SIG-M5 treated with dmso at 0.1 percent for 504 hours (cell line): ENCODE measurements around the gene FAM227A.
"Not testable (repeated sequence)": the region's sequence is repeated elsewhere in the genome, so short reads cannot be mapped to it uniquely, and the experiment has no call there.

Source experiments
- DNase-seq: peaks from one replicate; lab custom pipeline; 2025; ENCODE audit not compliant: unreplicated experiment; lab: John Stamatoyannopoulos, UW

FAM227A gene

DNA sequence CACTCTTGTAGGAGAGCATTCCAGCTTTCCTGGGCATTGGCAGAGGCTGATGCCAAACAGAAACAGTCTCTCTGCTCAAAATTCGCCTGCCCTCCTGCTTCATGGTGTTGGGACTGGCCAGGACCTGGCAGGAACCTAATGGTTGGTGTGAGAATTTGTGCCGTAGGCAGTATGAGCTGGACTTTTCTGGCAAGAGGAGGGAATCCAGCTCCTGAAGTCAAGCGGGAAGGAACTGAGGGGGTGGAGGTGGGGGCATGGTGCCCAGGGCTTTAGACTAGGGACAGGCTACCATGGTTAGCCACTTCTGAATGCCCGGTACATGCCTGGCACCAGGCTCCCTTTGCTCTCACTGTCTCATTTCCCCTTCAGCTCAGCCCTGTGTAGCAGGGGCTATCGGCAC is 18.7 kb upstream of the FAM227A start:
- no peak for DNase-seq

DNA sequence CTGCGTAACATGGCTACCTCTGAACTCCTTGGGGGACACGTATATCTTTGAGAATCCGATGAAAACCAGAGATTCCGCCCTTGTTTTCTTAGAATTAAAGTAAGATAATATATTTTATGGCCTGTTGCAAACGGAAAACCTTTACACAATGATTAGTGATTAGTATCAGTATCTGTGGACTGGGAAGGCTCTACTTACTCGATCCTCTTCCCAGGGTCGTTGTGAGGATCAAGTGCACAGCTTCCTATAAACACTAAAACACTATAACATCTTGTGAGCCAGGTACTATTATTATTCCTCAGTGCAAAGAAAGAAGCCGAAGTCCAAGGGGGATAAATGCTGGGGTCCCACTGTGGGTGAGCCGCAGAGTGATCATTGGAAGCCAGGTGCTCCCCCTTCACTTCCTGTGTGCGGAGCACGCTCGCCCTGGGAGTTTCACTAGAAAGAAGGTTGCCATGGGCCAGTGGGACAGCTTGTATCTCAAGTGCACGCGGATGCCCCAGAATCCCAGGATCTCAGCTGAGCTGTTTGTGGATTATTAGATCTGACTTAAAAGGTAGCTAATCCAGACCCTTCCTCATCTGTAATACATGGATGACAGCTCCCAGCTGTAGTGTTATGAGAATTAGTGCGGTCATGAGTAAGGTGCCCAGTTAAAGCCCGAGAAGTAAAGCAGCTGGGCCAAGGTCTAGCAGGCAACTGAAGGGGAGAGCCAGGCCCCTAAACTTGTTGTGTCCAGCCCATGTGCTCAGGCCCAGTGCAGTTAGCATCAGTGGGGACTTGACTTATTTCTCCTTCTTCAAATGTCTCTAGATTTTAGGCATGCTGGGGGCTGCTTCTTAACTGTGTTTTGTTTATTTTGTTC is 1.1 kb upstream of the FAM227A start:
- DNase-seq = peak; percentile 30

- DNase-seq = peak; percentile 7
These were observed 505 bp downstream of the FAM227A start for GRCh38 chr22:38655519-38656255.

- DNase-seq = no peak
These were observed 2.5 kb downstream of the FAM227A start for GRCh38 chr22:38653741-38654140.

DNA sequence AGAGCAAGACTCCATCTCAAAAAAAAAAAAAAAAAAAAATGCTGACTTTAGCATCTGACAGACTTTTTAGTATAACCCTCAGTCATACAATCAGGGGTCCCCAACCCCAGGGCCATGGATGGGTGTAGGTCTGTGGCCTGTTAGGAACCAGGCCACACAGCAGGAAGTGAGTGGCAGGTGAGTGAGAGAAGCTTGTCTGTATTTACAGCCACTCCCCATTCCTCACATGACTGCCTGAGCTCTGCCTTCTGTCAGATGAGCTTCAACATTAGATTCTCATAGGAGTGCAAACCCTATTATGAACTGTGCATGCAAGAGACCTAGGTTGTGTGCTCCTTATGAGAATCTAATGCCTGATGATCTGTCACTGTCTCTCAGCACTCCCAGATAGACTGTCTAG is 3.3 kb downstream of the FAM227A start:
- no peak for DNase-seq

- no peak for DNase-seq
These were observed 6.2 kb downstream of the FAM227A start for GRCh38 chr22:38649841-38650522.

DNA sequence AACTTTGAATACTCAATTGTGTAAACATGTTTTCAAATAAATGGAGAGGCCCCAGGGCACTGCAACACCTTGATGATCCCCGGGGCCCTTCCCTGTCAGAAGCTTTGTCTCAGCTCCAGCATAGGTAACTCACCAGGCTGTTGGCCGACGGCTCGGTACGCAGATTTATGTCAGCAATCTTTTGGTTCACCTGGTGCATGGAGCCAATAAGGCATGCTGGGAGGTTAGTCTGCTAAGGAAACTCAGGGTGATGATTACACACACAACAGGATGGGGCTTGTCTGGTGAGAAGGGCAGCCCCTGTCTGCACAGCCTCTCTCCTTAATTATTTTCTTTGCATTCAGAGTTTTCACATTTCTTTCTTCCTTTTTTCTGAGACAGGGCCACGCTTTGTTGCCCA is 10.8 kb downstream of the FAM227A start:
- no peak for DNase-seq

GRCh38 chr22:38644245-38644644 is 11.9 kb downstream of the FAM227A start:
- not testable (repeated sequence) for DNase-seq

DNA sequence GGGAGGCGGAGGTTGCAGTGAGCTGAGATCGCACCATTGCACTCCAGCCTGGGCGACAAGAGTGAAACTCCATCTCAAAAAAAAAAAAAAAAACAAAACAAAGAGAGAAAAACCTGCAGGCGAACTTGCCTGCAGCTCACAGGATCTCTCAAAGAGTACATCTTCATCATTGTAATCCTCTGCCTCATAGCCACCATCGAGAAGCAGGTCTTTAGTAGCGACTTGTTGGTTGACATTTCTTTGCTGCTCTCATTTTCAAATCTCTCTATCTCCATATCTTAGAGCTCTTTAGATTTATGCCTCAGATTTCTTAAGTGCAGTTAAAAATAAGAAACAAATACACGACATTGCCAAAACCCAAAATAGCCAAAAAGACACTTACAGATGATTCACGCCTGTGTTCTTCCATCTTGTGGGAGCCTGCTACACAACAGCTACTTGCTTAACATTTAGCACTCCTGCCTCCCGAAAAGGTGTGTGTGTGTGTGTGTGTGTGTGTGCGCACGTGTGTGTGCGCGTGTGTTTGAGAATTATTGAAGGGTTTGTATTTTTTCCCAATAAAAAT is 14.6 kb downstream of the FAM227A start:
- no peak for DNase-seq

DNA sequence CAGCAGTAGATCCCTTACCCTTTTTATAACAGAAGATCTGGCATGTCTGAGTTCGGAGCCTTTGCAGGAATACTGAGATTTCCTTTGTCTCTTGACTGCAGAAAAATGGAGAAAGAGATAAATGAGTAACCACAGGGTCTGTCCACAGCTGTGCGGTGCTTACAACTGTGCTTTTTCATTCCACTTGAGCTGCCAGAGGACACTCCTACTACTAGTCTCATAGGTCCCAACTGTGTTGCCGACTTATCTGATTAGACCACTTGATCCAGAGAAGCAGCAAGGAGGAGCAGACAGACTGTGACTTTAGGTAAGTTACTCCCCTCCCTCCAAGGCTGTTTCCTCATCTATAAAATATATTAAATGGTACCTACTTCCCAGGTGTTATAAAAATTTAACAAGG is 17.5 kb downstream of the FAM227A start:
- no peak for DNase-seq

GRCh38 chr22:38638216-38638615 is 18.0 kb downstream of the FAM227A start:
- no peak for DNase-seq

GRCh38 chr22:38632528-38632927 is 23.7 kb downstream of the FAM227A start:
- DNase-seq = no peak

DNA sequence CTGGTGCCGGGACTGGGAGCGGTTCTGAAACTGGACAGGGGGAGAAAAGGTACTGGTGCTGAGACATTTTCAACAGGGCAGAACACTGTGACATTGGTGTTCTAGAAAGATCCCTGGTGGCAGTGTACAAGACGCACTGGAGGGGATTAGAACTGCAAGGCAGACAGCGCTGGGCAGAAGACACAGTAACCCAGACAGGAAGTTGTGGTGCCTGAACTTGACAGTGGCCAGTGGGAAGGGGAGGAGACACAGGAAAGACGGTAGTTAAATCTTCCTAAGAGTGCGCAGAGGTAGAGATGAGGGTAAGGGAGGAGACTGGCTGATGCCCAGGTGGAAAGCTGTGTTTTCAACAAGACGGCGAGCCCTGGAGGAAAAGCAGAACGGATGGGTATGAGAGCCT is 24.5 kb downstream of the FAM227A start:
- no peak for DNase-seq

DNA sequence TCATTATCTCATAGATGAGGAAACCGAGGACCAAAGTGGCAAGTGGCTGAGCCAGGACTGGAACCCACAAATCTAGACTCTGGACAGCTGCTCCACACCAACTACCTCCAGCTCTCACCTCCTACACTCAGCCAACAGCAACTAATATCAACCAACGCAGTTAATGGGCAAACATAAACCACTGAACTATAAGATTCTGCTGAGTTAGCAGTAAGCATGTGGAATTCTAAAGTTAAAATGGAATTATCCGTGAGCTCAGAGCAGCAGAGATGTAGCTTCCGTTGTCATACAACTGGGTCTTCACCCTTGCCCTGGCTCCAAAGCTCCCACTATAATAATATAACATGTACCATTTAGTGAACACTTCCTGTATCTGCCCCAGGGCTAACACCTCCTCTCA is 27.1 kb downstream of the FAM227A start:
- no peak for DNase-seq

DNA sequence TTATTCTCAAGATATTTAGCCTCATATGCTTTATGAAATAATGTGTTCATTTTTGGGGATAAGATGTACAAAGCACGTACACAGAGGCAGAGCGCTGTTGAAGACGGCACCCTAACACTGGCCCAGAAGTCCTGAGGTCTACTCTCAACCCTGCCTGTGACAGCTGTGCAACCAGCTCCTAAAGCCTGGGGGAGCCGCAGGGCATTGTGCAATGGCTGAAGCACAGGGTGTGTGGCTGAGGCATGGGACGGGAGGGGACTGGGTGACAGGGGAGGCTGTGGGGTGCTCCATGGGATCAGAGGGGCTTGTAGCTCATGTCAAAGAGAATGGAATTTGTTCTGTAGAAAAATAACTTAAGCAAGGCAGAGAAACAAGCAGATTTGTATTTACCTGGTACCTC is 27.7 kb downstream of the FAM227A start:
- no peak for DNase-seq

DNA sequence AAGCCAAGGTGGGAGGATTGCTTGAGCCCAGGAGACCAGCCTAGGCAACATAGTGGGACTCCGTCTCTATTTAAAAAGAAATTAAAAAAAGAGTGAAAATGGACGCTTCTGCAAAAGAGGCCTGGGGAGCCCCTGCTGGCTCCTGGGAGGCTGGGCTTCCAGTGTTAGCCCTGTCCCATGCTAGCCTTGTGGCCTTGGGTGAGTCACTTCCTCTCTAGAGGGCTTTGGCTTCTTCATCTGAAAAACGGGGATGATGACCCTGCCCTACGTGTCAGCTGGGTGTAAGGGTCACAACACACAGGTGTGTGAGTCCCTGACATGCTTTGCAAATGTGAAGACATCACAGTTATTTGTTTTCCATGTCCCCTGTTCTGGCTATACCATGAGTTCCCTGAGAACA is 32.8 kb downstream of the FAM227A start:
- DNase-seq = no peak

- DNase-seq = no peak
These were observed 37.5 kb downstream of the FAM227A start for GRCh38 chr22:38618682-38619081.

GRCh38 chr22:38618258-38618657 is 37.9 kb downstream of the FAM227A start:
- no peak for DNase-seq

GRCh38 chr22:38615064-38615405 is 41.2 kb downstream of the FAM227A start:
- DNase-seq = not testable (repeated sequence)

DNA sequence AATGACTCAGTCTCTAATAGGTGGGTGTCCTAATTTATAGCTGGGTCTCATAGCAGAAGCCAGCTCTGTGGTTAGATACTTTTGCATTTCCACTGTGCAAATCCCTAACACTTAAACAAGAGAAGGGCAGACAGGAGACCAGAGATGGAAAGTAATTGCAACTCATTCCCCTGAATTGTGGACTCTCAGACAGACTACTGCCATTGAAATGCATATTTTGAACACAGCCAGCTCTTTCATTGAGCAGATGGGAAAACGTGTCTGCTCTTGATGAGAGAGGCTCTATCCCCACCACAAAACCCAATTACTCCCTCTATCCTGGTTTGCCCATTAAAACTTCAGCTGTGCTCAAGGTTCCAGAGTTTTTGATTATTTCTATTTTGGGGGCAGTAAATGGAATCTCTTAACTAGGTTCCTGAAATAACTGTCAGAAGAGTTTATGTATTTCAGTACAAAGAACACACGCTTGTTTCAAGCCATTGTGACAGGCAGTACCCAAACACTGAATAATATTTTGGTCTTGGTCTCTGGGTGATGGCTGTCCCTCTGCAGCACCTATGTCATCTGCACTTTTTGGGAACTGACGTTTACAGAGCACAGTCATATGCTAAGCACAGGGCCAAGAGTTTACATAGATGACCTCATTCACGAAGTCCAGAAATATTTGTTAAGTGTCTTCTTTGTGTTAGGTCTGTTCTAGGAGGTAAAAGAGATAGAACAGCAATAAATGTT is 41.7 kb downstream of the FAM227A start:
- no peak for DNase-seq

- no peak for DNase-seq
These were observed 42.6 kb downstream of the FAM227A start for GRCh38 chr22:38613588-38613987.
